ENCODE results near the gene CNNM4.

CNNM4 gene

GRCh38 chr2:96825057-96825456 lies 64.4 kb downstream of the CNNM4 start:
- H3K4me3 ChIP-seq (ENCODE audit: low read depth, low read length) = no peak overlapping the region
- TF ChIP-seq CTCF (IDR thresholded peaks at IDR 0.05; ENCODE audit: borderline replicate concordance, insufficient read depth, low read depth, low read length) = no peak

- no peak overlapping the region for H3K4me3 ChIP-seq (ENCODE audit: low read depth, low read length)
- TF ChIP-seq CTCF (IDR thresholded peaks at IDR 0.05; ENCODE audit: borderline replicate concordance, insufficient read depth, low read depth, low read length) = no peak
Measured at GRCh38 chr2:96826546-96827278, 66.0 kb downstream of the CNNM4 start.

GRCh38 chr2:96828436-96828835 lies 67.7 kb downstream of the CNNM4 start:
- no peak overlapping the region for H3K4me3 ChIP-seq (ENCODE audit: low read depth, low read length)
- no peak for TF ChIP-seq CTCF (IDR thresholded peaks at IDR 0.05; ENCODE audit: borderline replicate concordance, insufficient read depth, low read depth, low read length)

DNA sequence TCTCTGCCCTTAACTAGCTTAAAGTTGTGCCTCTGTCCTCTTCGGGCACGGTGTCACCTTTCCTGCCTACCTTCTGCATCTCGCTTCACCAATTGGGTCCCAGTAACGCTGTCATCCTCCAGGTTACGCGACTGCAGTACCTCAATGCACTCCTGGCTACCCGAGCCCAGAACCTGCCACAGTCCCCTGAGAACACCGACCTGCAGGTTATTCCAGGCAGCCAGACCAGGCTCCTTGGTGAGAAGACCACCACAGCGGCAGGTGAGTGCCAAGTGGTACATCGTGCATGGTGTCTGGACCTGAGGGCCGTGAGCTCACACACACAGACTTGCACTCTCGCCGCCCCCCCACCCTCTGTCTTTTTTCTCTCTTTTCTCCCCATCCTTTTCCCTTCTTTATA lies 68.2 kb downstream of the CNNM4 start:
- no peak overlapping the region for H3K4me3 ChIP-seq (ENCODE audit: low read depth, low read length)
- no peak for TF ChIP-seq CTCF (IDR thresholded peaks at IDR 0.05; ENCODE audit: borderline replicate concordance, insufficient read depth, low read depth, low read length)

GRCh38 chr2:96830044-96830562 lies 69.4 kb downstream of the CNNM4 start:
- no peak for TF ChIP-seq CTCF (IDR thresholded peaks at IDR 0.05; ENCODE audit: borderline replicate concordance, insufficient read depth, low read depth, low read length)
- H3K4me3 ChIP-seq (ENCODE audit: low read depth, low read length) = no peak overlapping the region

DNA sequence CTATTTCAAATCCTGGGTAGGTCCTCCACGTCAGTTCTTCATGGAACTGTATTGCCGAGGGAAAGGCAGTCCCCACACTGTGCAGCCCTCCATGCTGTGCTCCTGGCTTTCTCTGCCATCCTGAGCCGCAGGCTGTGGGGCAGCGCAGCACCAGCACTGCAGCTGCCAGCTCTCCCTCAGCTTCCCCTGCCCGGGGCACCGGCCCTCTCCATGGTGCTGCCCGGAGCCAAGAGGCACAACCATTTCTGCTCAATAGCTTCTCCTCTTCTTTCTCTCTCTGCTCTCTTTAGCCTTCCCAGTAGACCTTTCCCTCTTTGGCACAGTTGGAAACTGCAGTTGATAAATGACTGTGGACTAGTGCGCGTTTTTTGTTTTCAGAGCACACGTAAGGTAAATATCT lies 71.0 kb downstream of the CNNM4 start:
- no peak overlapping the region for H3K4me3 ChIP-seq (ENCODE audit: low read depth, low read length)
- no peak for TF ChIP-seq CTCF (IDR thresholded peaks at IDR 0.05; ENCODE audit: borderline replicate concordance, insufficient read depth, low read depth, low read length)

GRCh38 chr2:96832408-96832753 lies 71.7 kb downstream of the CNNM4 start:
- H3K4me3 ChIP-seq (ENCODE audit: low read depth, low read length) = no peak overlapping the region
- TF ChIP-seq CTCF (IDR thresholded peaks at IDR 0.05; ENCODE audit: borderline replicate concordance, insufficient read depth, low read depth, low read length) = no peak
